Caco-2 (cell line): ENCODE measurements around the gene NOTUM. TPM values are rescaled to one million over a fixed set of nuclear protein-coding genes. Genes with fewer than 3 reads are reported as not detected.

Experiments used
- BruUV-seq: library from RNA; stranded (reverse); fragments of 400-500 nt; replicated peaks from 2 replicates; lab custom pipeline; 2021; lab: Mats Ljungman, UMichigan
- CTCF ChIA-PET: fragments of 300-600 bp; sonication (Branson Sonifier 250); formaldehyde crosslinking; loops from one replicate; lab custom pipeline; 2022; ENCODE audit warnings: antibody characterized with exemption; lab: Charles Lee
- POLR2A ChIA-PET: fragments of 300-600 bp; sonication (Branson Sonifier 250); formaldehyde crosslinking; loops from one replicate; lab custom pipeline; 2022; ENCODE audit warnings: antibody characterized with exemption; lab: Charles Lee
- DNase-seq, 2 experiments: peaks; one replicate each; pipeline versions ENCODE4 v3.0.0 to v3.0.0-alpha.2; 2020 to 2022
- H3K27me3 ChIP-seq: replicated peaks from 2 replicates; pipeline ENCODE4 v1.6.0; 2011; ENCODE audit warnings: low read length; ENCODE audit not compliant: control insufficient read depth, insufficient read depth
- H3K36me3 ChIP-seq: 2 replicates; pipeline ENCODE4 v1.5.1; 2011; ENCODE audit warnings: low read length; ENCODE audit not compliant: control insufficient read depth, insufficient read depth
- H3K4me1 ChIP-seq: fragments of 250-450 bp; sonication (Bioruptor Pico); 2 replicates; pipeline ENCODE4 v1.5.1; 2020; ENCODE audit warnings: mild to moderate bottlenecking
- H3K4me3 ChIP-seq: 2 replicates; pipeline ENCODE4 v1.5.1; 2011; ENCODE audit warnings: low read depth, mild to moderate bottlenecking, control low read depth, low read length
- H3K9me3 ChIP-seq: fragments of 250-450 bp; sonication (Bioruptor Pico); 2 replicates; pipeline ENCODE4 v1.5.1; 2020; ENCODE audit warnings: mild to moderate bottlenecking, moderate library complexity
- H3K27ac Mint-ChIP-seq: one replicate; pipeline ENCODE4 v1.8.0; 2022; ENCODE audit warnings: mixed read lengths; ENCODE audit not compliant: unreplicated experiment
- H3K27me3 Mint-ChIP-seq: one replicate; pipeline ENCODE4 v1.8.0; 2022; ENCODE audit warnings: mixed read lengths; ENCODE audit not compliant: insufficient read depth, unreplicated experiment
- H3K36me3 Mint-ChIP-seq: one replicate; pipeline ENCODE4 v1.8.0; 2022; ENCODE audit warnings: mild to moderate bottlenecking, mixed read lengths; ENCODE audit not compliant: insufficient read depth, unreplicated experiment
- H3K4me1 Mint-ChIP-seq: one replicate; pipeline ENCODE4 v1.8.0; 2022; ENCODE audit warnings: low read depth, mixed read lengths; ENCODE audit not compliant: unreplicated experiment
- H3K4me3 Mint-ChIP-seq: one replicate; pipeline ENCODE4 v1.8.0; 2022; ENCODE audit warnings: mild to moderate bottlenecking, moderate library complexity, mixed read lengths; ENCODE audit not compliant: unreplicated experiment
- H3K9me3 Mint-ChIP-seq: one replicate; pipeline ENCODE4 v1.8.0; 2022; ENCODE audit warnings: mixed read lengths; ENCODE audit not compliant: unreplicated experiment
- CTCF ChIP-seq, 2 experiments: fragments of 200-600 bp in 1 of 2; IDR thresholded peaks; 1 replicate in 1 of 2; 2 replicates in 1 of 2; pipeline versions ENCODE4 v1.5.1 to v1.8.0; 2011 to 2022; ENCODE audit warnings: antibody characterized with exemption in 1 of 2, control low read depth in 1 of 2, inconsistent platforms in 1 of 2, low read depth in 1 of 2, low read length in 1 of 2, mild to moderate bottlenecking in 1 of 2, moderate library complexity in 1 of 2; ENCODE audit not compliant: insufficient read depth in 1 of 2, severe bottlenecking in 1 of 2, unreplicated experiment in 1 of 2
- intact Hi-C: fragments of 100-400 bp; cut with micrococcal nuclease; formaldehyde crosslinking; loops from one replicate; pipeline ENCODE4 v1.10.0; 2022; ENCODE audit not compliant: unreplicated experiment
- total RNA-seq: library from RNA; stranded (reverse); gene quantifications from 2 replicates; pipeline ENCODE4 v1.2.3, GENCODE V29; 2022

Gene NOTUM
- total RNA-seq, 1 experiment from 2014 or later, result 11.1 TPM

GRCh38 chr17:81939218-81939617 lies 21.8 kb downstream of the NOTUM start:
- Mint-ChIP-seq H3K27me3 (no peaks in the 10 kb centered on the region), H3K4me3 (no peak overlapping the region), H3K9me3 (no peaks in the 10 kb centered on the region), H3K36me3 (peaks cover 40% of the 10 kb centered on the region), H3K27ac (no peak overlapping the region), H3K4me1 (peaks cover 5% of the 10 kb centered on the region)
- no peaks in the 10 kb centered on the region for H3K27me3 ChIP-seq
- peaks cover 3% of the 10 kb centered on the region; the same call in 1 of the 2 replicates for H3K36me3 ChIP-seq
- H3K9me3 ChIP-seq, result no peaks in the 10 kb centered on the region
- CTCF ChIA-PET, result no interaction called here
- no TSS peak for BruUV-seq
- POLR2A ChIA-PET, result no interaction called here
- no peak for TF ChIP-seq CTCF (IDR thresholded peaks at IDR 0.05; ENCODE audit: insufficient read depth in 1 of 2, low read depth in 1 of 2, low read length in 1 of 2, severe bottlenecking in 1 of 2, unreplicated experiment in 1 of 2)
- DNase-seq, result no peak
- intact Hi-C loops, result no loop called here
- H3K4me3 ChIP-seq, result no peak overlapping the region
- peaks cover 4% of the 10 kb centered on the region; the same call in 1 of the 2 replicates for H3K4me1 ChIP-seq

GRCh38 chr17:81935709-81936084 lies 25.3 kb downstream of the NOTUM start:
- TF ChIP-seq CTCF (IDR thresholded peaks at IDR 0.05; ENCODE audit: insufficient read depth in 1 of 2, low read depth in 1 of 2, low read length in 1 of 2, severe bottlenecking in 1 of 2, unreplicated experiment in 1 of 2), result no peak
- H3K4me1 ChIP-seq, result no peaks in the 10 kb centered on the region
- no peaks in the 10 kb centered on the region for H3K27me3 ChIP-seq
- CTCF ChIA-PET, result interaction anchor here (0.6 to 0.8 kb wide), 2 partner anchors 8 to 25 kb away, joined by 3 to 5 read pairs; no protein-coding TSS in a partner anchor
- POLR2A ChIA-PET, result interaction anchor here (0.8 kb wide), 1 partner anchor 9 kb away, joined by 4 read pairs; no protein-coding TSS in a partner anchor
- H3K4me3 ChIP-seq, result peak overlapping the region; percentile 15; the same call in 1 of the 2 replicates
- peaks cover 12% of the 10 kb centered on the region for H3K4me1 Mint-ChIP-seq
- peaks cover 67% of the 10 kb centered on the region for H3K36me3 Mint-ChIP-seq
- H3K27ac Mint-ChIP-seq, result peak overlapping the region; percentile 92
- no peak for DNase-seq
- H3K9me3 Mint-ChIP-seq, result no peaks in the 10 kb centered on the region
- H3K4me3 Mint-ChIP-seq, result peak overlapping the region; percentile 94
- peaks cover 3% of the 10 kb centered on the region; the same call in 1 of the 2 replicates for H3K36me3 ChIP-seq
- intact Hi-C loops, result no loop called here
- BruUV-seq, result no TSS peak
- H3K9me3 ChIP-seq, result no peaks in the 10 kb centered on the region
- H3K27me3 Mint-ChIP-seq, result no peaks in the 10 kb centered on the region

GRCh38 chr17:81934850-81935708 lies 25.9 kb downstream of the NOTUM start:
- Mint-ChIP-seq H3K27ac (no peak overlapping the region), H3K27me3 (no peaks in the 10 kb centered on the region), H3K4me1 (peaks cover 12% of the 10 kb centered on the region), H3K9me3 (no peaks in the 10 kb centered on the region), H3K36me3 (peaks cover 67% of the 10 kb centered on the region), H3K4me3 (peak overlapping the region; percentile 94)
- no peak for TF ChIP-seq CTCF (IDR thresholded peaks at IDR 0.05; ENCODE audit: insufficient read depth in 1 of 2, low read depth in 1 of 2, low read length in 1 of 2, severe bottlenecking in 1 of 2, unreplicated experiment in 1 of 2)
- DNase-seq, result no peak
- H3K9me3 ChIP-seq, result no peaks in the 10 kb centered on the region
- ChIA-PET CTCF (interaction anchor here (0.6 kb wide), 1 partner anchor 9 kb away, joined by 5 read pairs; no protein-coding TSS in a partner anchor), POLR2A (no interaction called here)
- no peaks in the 10 kb centered on the region for H3K27me3 ChIP-seq
- H3K4me1 ChIP-seq, result no peaks in the 10 kb centered on the region
- BruUV-seq, result no TSS peak
- peaks cover 3% of the 10 kb centered on the region; the same call in 1 of the 2 replicates for H3K36me3 ChIP-seq
- H3K4me3 ChIP-seq, result no peak overlapping the region
- intact Hi-C loops, result no loop called here
